GM19240 (cell line): ENCODE measurements around the gene ZSCAN9.

Experiments used
- DNase-seq: peaks from one replicate; pipeline ENCODE4 v3.0.0; 2011; ENCODE audit warnings: low spot score; ENCODE audit not compliant: insufficient read length

ZSCAN9 gene

GRCh38 chr6:28220257-28221133 is 4.6 kb upstream of the ZSCAN9 start:
- DNase-seq: no peak

DNA sequence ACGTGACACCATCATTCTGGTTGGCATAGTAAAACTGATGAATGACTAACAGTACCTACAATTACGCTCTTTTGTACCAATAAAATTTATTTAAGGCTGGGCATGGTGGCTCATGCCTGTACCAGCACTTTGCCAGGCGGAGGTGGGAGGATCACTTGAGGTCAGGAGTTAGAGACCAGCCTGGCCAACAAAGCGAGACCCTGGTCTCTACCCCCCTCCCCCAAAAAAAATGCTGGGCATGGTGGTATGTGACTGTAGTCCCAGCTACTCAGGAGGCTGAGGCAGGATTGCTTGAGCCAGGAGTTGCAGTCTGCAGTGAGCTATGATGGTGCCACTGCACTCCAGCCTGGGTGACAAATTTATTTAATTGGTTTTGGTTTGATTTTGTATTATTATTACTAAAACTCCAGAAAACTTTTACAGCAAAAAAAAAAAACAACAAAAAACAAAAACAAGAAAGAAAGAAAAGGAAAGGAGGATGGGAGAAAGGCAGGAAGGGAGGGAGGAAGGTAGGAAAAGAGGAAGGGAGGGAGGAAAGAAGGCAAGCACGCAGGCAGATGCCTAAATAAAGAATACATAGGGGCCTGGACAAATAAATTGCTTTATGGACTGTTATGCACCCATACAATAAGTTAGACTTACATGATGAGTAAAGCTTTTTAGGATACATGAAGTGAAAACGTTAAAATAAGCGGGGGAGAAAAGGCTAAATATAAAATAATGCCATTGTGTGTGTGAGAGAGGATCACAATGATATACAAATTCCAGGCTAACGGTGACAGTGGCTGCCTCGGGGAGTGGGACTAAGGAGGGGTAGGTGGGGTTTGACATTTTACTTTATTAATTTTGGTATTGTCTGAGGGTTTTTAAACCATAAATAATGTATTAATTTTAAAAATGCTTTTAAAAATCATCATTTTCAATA is 682 bp upstream of the ZSCAN9 start:
- DNase-seq: no peak

DNA sequence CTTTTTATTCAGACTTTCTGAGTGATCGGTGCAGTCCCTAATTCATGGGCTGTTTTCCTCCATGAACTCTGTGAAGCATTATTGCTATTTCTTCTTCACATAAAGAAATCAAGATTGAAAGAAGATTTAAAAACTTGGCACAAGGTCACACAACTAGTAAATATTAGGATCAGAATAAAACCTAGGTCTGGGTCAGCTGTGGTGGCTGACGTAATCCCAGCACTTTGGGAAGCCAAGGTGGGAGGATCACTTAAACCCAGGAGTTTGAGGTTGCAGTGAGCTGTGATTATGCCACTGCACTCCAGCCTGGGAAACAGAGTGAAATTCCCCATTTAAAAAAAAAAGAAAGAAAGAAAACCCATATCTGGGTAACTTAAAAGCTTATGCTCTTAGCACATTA is 1.4 kb downstream of the ZSCAN9 start:
- no peak for DNase-seq

- no peak for DNase-seq
These were observed 7.7 kb downstream of the ZSCAN9 start for GRCh38 chr6:28232785-28233184.

- DNase-seq: no peak
These were observed 10.9 kb downstream of the ZSCAN9 start for GRCh38 chr6:28235912-28236452.

DNA sequence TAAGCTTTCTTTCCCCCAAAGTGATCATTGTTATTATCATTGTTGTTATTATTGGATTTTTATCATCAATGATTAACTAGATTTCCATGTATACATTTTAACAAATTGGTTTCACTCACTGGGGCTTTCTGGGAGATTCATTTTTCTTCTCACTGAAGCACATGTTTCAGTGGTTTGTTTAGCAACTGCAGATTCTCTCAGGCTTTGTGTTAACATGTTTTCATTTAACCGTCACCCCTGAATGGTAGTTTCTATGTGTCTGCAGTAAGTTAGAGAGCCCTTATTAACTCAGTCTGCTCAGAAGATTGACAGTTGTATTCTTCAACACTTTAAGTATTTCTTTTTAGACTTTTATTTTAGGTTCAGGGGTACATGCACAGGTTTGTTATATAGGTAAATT is 14.6 kb downstream of the ZSCAN9 start:
- no peak for DNase-seq

- no peak for DNase-seq
These were observed 15.4 kb downstream of the ZSCAN9 start for GRCh38 chr6:28240471-28240870.

DNA sequence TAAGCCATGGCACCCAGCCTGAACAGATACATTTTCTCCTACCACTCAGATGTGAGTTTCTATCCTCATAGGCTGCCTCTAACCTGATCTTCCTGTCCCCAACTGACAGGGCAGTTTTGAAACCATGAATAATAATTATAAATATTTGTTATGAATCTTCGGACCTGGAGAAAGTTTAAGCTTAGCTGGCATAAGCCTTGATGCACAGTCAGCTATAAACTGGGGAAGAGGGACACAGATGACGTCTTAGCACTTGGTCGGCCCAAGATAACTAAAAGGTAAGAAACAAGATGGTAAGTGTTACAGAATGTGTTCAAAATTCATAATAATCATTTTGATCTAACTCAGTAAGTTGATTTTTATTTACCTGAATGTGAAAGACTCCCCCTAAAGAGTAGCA is 18.9 kb downstream of the ZSCAN9 start:
- no peak for DNase-seq

GRCh38 chr6:28245206-28245941 is 20.3 kb downstream of the ZSCAN9 start:
- DNase-seq: no peak

- DNase-seq: no peak
These were observed 23.8 kb downstream of the ZSCAN9 start for GRCh38 chr6:28248916-28249315.

GRCh38 chr6:28250747-28251146 is 25.7 kb downstream of the ZSCAN9 start:
- no peak for DNase-seq

DNA sequence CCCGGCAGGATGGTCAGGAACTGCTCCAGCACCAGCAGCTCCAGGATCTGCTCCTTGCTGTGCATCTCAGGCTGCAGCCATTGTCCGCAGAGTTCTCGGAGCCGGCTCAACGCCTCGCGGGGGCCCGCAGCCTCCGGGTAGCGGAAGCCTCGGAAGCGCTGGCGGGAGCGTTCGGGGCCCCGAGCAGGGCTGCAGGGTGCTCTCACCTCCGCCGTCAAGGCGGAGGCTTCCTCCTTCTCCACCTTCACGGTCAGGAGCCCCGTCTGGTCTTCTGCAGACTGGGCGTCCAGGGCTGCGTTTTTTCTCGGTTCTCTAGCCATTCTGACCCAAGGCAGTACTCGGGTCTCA is 26.6 kb downstream of the ZSCAN9 start:
- DNase-seq: no peak

DNA sequence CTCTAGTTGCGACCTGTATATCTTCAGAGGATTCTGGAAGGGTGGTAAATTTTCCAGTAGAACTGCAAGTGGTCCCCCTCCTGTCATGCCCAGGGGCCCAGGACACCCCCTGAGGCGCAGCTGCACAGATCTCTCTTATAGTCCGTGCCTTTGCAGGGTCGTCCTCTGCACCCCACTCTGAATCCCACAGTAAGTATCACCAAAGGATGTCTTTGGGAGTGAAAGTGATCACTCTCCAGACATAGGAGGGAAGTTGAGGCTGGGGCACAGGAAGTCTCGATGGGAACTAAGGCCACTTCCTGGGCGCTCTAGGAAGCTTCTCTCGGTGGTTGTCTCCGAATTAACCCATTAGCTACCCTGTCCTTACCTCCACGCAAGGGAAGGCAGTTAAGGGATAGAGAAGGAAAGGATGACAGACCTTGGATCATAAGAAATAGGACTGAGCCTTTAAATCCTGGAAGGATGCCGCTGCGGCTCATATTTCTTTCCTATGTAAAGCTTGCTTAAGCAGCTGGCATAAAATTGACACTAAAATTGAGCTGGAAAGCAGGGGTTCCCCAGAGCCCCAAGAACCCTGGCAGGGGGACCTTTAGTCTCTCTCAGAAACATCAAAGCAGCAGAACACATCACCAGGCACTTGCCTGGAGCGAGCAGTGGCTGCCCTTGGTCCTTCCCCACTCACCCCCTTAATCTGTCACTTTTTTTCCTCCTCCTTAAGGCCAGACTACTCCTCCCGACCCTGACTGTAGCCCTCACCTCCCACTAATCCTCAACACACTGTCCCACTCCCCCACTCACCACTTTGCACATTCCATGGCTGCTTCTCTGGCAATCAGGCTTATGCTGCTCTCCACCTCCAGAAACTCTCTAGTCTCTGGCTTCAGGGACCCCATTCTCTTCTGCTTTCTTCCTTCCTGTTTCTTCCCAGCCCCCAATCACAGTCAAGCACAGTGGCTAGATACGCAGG is 27.2 kb downstream of the ZSCAN9 start, which contains the start of gene ZKSCAN4:
ZKSCAN4 (minus strand) TSS at position 261 of the 967 bp plus-strand sequence. CDS start 289 bp downstream, outside the sequence.
- peak; percentile 61 for DNase-seq

- DNase-seq: no peak
These were observed 29.0 kb downstream of the ZSCAN9 start for GRCh38 chr6:28254121-28254519.

DNA sequence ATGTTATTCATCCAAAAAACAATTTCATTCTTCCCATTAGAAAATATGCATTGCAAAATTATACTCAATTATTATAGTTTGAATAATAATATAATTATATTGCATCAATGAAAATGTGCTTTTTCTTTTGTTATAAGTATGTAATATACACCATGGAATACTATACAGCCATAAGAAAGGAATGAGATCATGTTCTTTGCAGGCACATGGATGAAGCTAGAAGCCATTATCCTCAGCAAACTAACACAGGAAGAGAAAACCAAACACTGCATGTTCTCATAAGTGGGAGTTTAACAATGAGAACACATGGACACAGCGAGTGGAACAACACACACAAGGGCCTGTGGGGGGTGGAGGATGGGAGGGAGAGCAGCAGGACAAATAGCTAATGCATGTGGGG is 32.0 kb downstream of the ZSCAN9 start:
- no peak for DNase-seq

DNA sequence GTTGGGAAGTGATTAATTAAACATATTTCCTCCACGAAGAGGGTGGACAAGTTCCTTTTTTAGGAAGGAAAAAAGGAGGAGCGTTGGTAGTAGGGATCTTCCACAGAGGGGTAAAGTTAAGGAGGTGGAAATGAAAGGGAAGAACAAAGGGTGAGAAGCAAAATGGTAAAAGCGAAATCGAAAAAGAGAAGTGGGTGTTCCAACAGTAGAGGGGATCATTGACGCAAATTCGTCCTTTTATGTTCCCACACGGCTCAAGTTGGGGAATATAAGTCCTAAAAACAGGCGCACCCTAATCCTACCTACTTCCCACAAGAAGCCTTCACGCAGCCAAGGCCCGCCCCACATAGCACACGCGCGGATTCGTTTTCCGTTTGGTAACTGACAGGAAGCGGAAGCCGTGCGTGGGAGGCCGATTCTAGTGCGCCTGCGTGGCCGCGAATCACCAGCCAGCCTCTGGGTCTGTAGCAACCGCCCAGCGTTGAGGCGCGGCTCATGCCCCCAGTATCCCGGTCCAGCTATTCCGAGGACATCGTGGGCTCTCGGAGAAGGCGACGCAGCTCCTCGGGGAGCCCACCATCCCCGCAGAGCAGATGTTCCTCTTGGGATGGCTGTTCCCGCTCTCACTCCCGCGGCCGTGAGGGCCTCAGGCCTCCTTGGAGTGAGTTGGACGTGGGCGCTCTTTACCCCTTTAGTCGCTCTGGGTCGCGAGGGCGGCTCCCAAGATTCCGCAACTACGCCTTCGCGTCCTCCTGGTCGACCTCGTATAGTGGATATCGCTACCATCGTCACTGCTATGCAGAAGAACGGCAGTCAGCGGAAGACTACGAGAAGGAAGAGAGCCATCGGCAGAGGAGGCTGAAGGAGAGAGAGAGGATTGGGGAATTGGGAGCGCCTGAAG is 34.1 kb downstream of the ZSCAN9 start, which contains the start of gene NKAPL:
NKAPL (plus strand) TSS at position 421 of the 901 bp plus-strand sequence; CDS start at position 496, 75 bp downstream.
- DNase-seq: no peak

DNA sequence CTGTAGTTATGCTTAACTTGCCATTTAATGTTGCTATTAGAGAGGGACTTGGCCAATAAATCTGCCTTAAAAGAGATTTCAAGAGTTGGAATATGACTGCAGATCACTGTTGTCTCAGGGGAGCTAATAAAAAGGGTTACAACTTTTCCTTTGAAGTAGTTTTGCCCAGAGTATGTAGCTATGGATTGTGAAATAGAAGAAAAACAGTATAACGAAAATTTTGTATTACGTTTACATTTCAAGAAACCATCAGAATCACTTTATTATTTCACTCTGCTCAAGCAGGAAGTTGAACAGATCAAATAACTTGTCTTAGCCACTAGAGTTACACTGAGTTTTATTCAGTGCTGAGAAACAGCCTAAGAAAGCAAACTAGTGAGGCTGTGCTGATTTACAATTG is 38.8 kb downstream of the ZSCAN9 start:
- DNase-seq: no peak

DNA sequence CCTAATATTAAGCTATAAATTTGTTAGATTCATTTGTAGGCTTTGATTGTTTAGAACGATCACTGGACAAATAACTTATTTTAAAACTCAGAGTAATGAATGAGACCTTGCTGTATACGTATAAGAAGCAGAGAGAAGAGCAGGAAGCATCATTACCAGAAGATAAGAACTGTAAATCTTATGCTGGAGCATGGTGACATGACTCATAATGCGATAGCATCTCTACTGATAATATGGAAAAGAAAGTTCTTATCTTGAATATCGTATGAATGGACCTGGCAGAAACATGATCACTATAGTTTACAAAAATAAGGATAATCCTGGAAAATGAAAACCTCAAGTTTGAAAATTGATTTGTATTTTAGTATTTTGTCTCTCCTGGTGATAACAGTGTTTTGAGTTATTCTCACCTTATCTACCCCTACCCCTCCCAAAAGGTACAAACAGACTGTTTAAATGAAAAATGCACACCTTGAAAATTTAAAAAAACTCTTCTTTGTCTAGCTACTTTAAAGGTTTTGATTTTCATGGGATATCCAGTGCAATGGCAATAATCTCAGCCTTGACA is 39.8 kb downstream of the ZSCAN9 start:
- no peak for DNase-seq

- DNase-seq: no peak
These were observed 41.5 kb downstream of the ZSCAN9 start for GRCh38 chr6:28266563-28266961.
